ENCODE data around the gene PKD2L2.

DNA sequence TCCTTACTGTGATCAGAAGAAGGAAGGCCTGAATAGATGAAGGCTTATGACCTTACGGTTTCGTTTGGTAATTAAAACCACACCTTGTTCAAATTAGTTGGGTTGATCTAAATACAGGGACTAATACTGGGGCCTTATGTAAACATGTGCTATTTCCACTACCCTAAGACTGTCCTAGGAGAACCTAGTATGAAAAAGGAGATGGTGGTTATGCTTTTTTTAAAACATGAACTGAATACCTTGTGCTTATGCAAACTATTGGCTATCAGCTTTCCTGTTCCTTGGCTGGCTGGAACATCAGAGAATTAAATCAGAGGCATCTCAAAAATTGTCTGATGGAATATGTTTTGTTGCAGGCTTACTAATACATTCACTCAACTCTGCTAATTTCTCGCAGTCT is 17.7 kb upstream of the PKD2L2 start:
- TF ChIP-seq CTCF (conservative IDR thresholded peaks at IDR 0.05; ENCODE audit: low read length) (no peak), EZH2phosphoT487 (IDR thresholded peaks at IDR 0.05; ENCODE audit: borderline replicate concordance, low read depth, low read length) (no peak)

Data from OCI-LY7 (cell line).